Caco-2 (cell line): Measurements from ENCODE around the gene MARCKSL1. TPM values are rescaled to one million over a fixed set of nuclear protein-coding genes. Genes with fewer than 3 reads are reported as not detected.

Source experiments
- BruUV-seq: library from RNA; stranded (reverse); fragments of 400-500 nt; replicated peaks from 2 replicates; lab custom pipeline; 2021; lab: Mats Ljungman, UMichigan
- CTCF ChIA-PET: fragments of 300-600 bp; sonication (Branson Sonifier 250); formaldehyde crosslinking; loops from one replicate; lab custom pipeline; 2022; ENCODE audit warnings: antibody characterized with exemption; lab: Charles Lee
- POLR2A ChIA-PET: fragments of 300-600 bp; sonication (Branson Sonifier 250); formaldehyde crosslinking; loops from one replicate; lab custom pipeline; 2022; ENCODE audit warnings: antibody characterized with exemption; lab: Charles Lee
- DNase-seq, 2 experiments: peaks; one replicate each; pipeline versions ENCODE4 v3.0.0 to v3.0.0-alpha.2; 2020 to 2022
- H3K27me3 ChIP-seq: replicated peaks from 2 replicates; pipeline ENCODE4 v1.6.0; 2011; ENCODE audit warnings: low read length; ENCODE audit not compliant: control insufficient read depth, insufficient read depth
- H3K36me3 ChIP-seq: 2 replicates; pipeline ENCODE4 v1.5.1; 2011; ENCODE audit warnings: low read length; ENCODE audit not compliant: control insufficient read depth, insufficient read depth
- H3K4me1 ChIP-seq: fragments of 250-450 bp; sonication (Bioruptor Pico); 2 replicates; pipeline ENCODE4 v1.5.1; 2020; ENCODE audit warnings: mild to moderate bottlenecking
- H3K4me3 ChIP-seq: 2 replicates; pipeline ENCODE4 v1.5.1; 2011; ENCODE audit warnings: low read depth, mild to moderate bottlenecking, control low read depth, low read length
- H3K9me3 ChIP-seq: fragments of 250-450 bp; sonication (Bioruptor Pico); 2 replicates; pipeline ENCODE4 v1.5.1; 2020; ENCODE audit warnings: mild to moderate bottlenecking, moderate library complexity
- H3K27ac Mint-ChIP-seq: one replicate; pipeline ENCODE4 v1.8.0; 2022; ENCODE audit warnings: mixed read lengths; ENCODE audit not compliant: unreplicated experiment
- H3K27me3 Mint-ChIP-seq: one replicate; pipeline ENCODE4 v1.8.0; 2022; ENCODE audit warnings: mixed read lengths; ENCODE audit not compliant: insufficient read depth, unreplicated experiment
- H3K36me3 Mint-ChIP-seq: one replicate; pipeline ENCODE4 v1.8.0; 2022; ENCODE audit warnings: mild to moderate bottlenecking, mixed read lengths; ENCODE audit not compliant: insufficient read depth, unreplicated experiment
- H3K4me1 Mint-ChIP-seq: one replicate; pipeline ENCODE4 v1.8.0; 2022; ENCODE audit warnings: low read depth, mixed read lengths; ENCODE audit not compliant: unreplicated experiment
- H3K4me3 Mint-ChIP-seq: one replicate; pipeline ENCODE4 v1.8.0; 2022; ENCODE audit warnings: mild to moderate bottlenecking, moderate library complexity, mixed read lengths; ENCODE audit not compliant: unreplicated experiment
- H3K9me3 Mint-ChIP-seq: one replicate; pipeline ENCODE4 v1.8.0; 2022; ENCODE audit warnings: mixed read lengths; ENCODE audit not compliant: unreplicated experiment
- intact Hi-C: fragments of 100-400 bp; cut with micrococcal nuclease; formaldehyde crosslinking; loops from one replicate; pipeline ENCODE4 v1.10.0; 2022; ENCODE audit not compliant: unreplicated experiment
- total RNA-seq: library from RNA; stranded (reverse); gene quantifications from 2 replicates; pipeline ENCODE4 v1.2.3, GENCODE V29; 2022
- TF ChIP-seq, protein P1 (sequence below), 2 experiments: fragments of 200-600 bp in 1 of 2; IDR thresholded peaks; 1 replicate in 1 of 2; 2 replicates in 1 of 2; pipeline versions ENCODE4 v1.5.1 to v1.8.0; 2011 to 2022; ENCODE audit warnings: antibody characterized with exemption in 1 of 2, control low read depth in 1 of 2, inconsistent platforms in 1 of 2, low read depth in 1 of 2, low read length in 1 of 2, mild to moderate bottlenecking in 1 of 2, moderate library complexity in 1 of 2; ENCODE audit not compliant: insufficient read depth in 1 of 2, severe bottlenecking in 1 of 2, unreplicated experiment in 1 of 2

MARCKSL1 gene
- total RNA-seq, 1 experiment from 2014 or later, result 150 TPM

DNA sequence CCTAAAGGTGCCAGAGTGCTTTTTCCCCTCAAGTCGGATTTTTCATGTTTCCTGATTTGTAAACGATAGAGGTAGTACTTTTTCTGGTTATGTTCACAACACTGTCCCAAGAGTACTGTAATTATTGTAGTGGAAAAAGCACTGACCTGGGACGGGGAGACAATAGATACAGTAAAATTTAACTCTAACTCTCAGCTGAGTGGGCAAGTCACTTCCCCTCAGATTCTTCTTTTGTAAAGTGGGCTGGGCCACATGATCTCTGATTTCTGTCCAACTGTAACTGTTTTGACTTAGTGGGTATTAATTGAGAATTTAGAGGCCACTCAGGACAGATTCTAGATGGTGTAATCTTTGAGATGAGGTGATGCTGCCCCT lies 19.1 kb downstream of the MARCKSL1 start:
- ChIA-PET POLR2A (no interaction called here), CTCF (no interaction called here)
- Histone ChIP-seq H3K27me3 (no peaks in the 10 kb centered on the region), H3K4me3 (no peak overlapping the region), H3K9me3 (no peaks in the 10 kb centered on the region), H3K36me3 (no peaks in the 10 kb centered on the region), H3K4me1 (peaks cover 7% of the 10 kb centered on the region)
- H3K4me3 Mint-ChIP-seq, result no peak overlapping the region
- DNase-seq, result no peak
- peaks cover 17% of the 10 kb centered on the region for H3K4me1 Mint-ChIP-seq
- TF ChIP-seq, protein P1, sequence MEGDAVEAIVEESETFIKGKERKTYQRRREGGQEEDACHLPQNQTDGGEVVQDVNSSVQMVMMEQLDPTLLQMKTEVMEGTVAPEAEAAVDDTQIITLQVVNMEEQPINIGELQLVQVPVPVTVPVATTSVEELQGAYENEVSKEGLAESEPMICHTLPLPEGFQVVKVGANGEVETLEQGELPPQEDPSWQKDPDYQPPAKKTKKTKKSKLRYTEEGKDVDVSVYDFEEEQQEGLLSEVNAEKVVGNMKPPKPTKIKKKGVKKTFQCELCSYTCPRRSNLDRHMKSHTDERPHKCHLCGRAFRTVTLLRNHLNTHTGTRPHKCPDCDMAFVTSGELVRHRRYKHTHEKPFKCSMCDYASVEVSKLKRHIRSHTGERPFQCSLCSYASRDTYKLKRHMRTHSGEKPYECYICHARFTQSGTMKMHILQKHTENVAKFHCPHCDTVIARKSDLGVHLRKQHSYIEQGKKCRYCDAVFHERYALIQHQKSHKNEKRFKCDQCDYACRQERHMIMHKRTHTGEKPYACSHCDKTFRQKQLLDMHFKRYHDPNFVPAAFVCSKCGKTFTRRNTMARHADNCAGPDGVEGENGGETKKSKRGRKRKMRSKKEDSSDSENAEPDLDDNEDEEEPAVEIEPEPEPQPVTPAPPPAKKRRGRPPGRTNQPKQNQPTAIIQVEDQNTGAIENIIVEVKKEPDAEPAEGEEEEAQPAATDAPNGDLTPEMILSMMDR (IDR thresholded peaks at IDR 0.05; ENCODE audit: insufficient read depth in 1 of 2, low read depth in 1 of 2, low read length in 1 of 2, severe bottlenecking in 1 of 2, unreplicated experiment in 1 of 2), result no peak
- no peaks in the 10 kb centered on the region for H3K9me3 Mint-ChIP-seq
- BruUV-seq, result no TSS peak
- H3K36me3 Mint-ChIP-seq, result peaks cover 38% of the 10 kb centered on the region
- no peaks in the 10 kb centered on the region for H3K27me3 Mint-ChIP-seq
- H3K27ac Mint-ChIP-seq, result no peak overlapping the region
- intact Hi-C loops, result loop anchor here (2.0 kb wide), 1 partner anchor 102 kb away; no protein-coding TSS in a partner anchor

DNA sequence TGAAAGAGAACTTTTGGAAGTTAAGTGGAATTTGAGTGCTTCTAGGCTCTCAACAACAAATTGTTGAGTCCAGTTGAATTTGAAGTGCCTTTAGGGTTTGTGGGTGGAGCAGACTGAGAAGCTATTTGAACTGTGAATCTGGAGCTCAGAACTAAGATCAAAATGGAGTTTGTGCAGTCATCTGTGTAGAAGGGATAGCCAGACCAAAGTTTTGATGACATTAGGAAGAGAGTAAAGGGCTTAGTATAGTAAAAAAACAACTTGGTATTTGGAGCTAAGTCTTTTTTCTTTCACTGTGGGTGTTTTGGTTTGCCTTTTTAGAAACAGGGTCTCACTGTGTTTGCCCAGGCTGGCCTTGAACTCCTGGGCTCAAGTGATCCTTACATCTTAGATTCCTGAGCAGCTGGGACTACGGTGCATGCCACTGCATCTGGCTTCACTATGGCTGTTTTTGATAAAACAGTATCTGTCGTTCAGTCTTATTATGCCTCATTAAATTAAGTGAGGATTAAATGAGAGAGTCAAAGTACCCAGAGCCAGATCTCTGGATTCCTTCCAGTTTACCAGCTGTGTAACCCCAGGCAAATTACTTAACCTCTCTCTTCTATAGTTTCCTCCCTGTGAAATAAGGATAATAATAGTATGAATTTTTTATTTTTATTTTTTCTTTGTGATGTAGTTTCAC lies 24.2 kb downstream of the MARCKSL1 start:
- Histone ChIP-seq H3K4me1 (no peaks in the 10 kb centered on the region), H3K36me3 (no peaks in the 10 kb centered on the region), H3K9me3 (no peaks in the 10 kb centered on the region), H3K27me3 (no peaks in the 10 kb centered on the region), H3K4me3 (no peak overlapping the region)
- Mint-ChIP-seq H3K4me3 (no peak overlapping the region), H3K27ac (no peak overlapping the region), H3K4me1 (peaks cover 27% of the 10 kb centered on the region), H3K27me3 (no peaks in the 10 kb centered on the region), H3K36me3 (peaks cover 48% of the 10 kb centered on the region), H3K9me3 (no peaks in the 10 kb centered on the region)
- POLR2A ChIA-PET, result no interaction called here
- no TSS peak for BruUV-seq
- TF ChIP-seq, protein P1 (IDR thresholded peaks at IDR 0.05; ENCODE audit: insufficient read depth in 1 of 2, low read depth in 1 of 2, low read length in 1 of 2, severe bottlenecking in 1 of 2, unreplicated experiment in 1 of 2), result no peak
- intact Hi-C loops, result no loop called here
- CTCF ChIA-PET, result no interaction called here
- no peak for DNase-seq

DNA sequence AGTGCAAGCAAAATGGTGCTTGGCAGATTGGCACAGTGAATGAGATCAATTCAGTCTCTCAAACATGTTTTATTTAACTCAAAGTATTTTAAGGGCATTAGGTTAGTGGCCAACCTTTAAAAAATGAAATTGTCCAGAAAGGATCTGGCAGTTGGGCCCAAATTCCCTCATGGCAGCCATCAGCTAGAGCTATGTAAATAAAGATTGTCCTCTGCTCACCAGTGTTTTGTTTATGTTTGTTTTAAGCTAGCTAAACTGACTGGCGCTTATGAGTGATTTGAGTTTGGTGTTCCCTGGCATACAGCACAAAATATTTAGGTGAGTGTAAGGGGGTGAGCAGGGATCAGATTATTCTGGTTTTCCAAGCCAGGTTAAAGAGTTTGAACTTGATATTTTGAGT lies 26.1 kb downstream of the MARCKSL1 start:
- Mint-ChIP-seq H3K4me3 (no peak overlapping the region), H3K27ac (no peak overlapping the region), H3K27me3 (no peaks in the 10 kb centered on the region), H3K9me3 (no peaks in the 10 kb centered on the region), H3K36me3 (peaks cover 43% of the 10 kb centered on the region), H3K4me1 (peaks cover 19% of the 10 kb centered on the region)
- H3K4me3 ChIP-seq, result no peak overlapping the region
- POLR2A ChIA-PET, result no interaction called here
- H3K27me3 ChIP-seq, result no peaks in the 10 kb centered on the region
- H3K9me3 ChIP-seq, result no peaks in the 10 kb centered on the region
- DNase-seq, result no peak
- TF ChIP-seq, protein P1 (IDR thresholded peaks at IDR 0.05; ENCODE audit: insufficient read depth in 1 of 2, low read depth in 1 of 2, low read length in 1 of 2, severe bottlenecking in 1 of 2, unreplicated experiment in 1 of 2), result no peak
- intact Hi-C loops, result no loop called here
- H3K36me3 ChIP-seq, result no peaks in the 10 kb centered on the region
- no peaks in the 10 kb centered on the region for H3K4me1 ChIP-seq
- CTCF ChIA-PET, result no interaction called here
- no TSS peak for BruUV-seq
